ENCODE measurements around the gene ZNG1C. TPM values are rescaled to one million over a fixed set of nuclear protein-coding genes. Genes with fewer than 3 reads are reported as not detected.
A peak's percentile ranks its signal among the peaks of the same experiment; 100 is the strongest.
"Not testable (repeated sequence)": the region's sequence is repeated elsewhere in the genome, so short reads cannot be mapped to it uniquely, and the experiment has no call there.

ZNG1C gene
- total RNA-seq (2022) (34.7 and 46.2 TPM in 2 replicates), Bru-seq, nascent RNA (percentile 75 among the genes with signal in this experiment), BruChase-seq, experiment 1, labeled RNA remaining after a 6-hour chase (percentile 57 among the genes with signal in this experiment), BruChase-seq, experiment 2, labeled RNA remaining after a 2-hour chase (percentile 65 among the genes with signal in this experiment)
- long read RNA-seq, transcript CBWD3-206 (3 exons, 1,736 nt) = major isoform, 41 of 57 reads
- long read RNA-seq, partial matches to known transcripts = 2 of 57 reads
- long read RNA-seq, other reads (novel, unspliced or antisense) = 14 of 57 reads

GRCh38 chr9:68241683-68242082 is at the start of gene ZNG1C:
Gene ZNG1C (plus strand): TSS chr9:68241983. CDS start chr9:68242032, 49 bp downstream.
- BruUV-seq (replicated peaks); CTCF ChIA-PET; H3K4me3 Mint-ChIP-seq (ENCODE audit: low read depth, unreplicated experiment); intact Hi-C loops (cut with micrococcal nuclease; ENCODE audit: unreplicated experiment); H3K9me3 Mint-ChIP-seq (ENCODE audit: low read depth, unreplicated experiment); H3K27me3 Mint-ChIP-seq (ENCODE audit: unreplicated experiment); H3K27ac Mint-ChIP-seq (ENCODE audit: unreplicated experiment); DNase-seq; H3K4me1 Mint-ChIP-seq (ENCODE audit: low read depth, unreplicated experiment); H3K36me3 Mint-ChIP-seq (ENCODE audit: insufficient read depth, unreplicated experiment): not testable (repeated sequence)

GRCh38 chr9:68242437-68242836 is 654 bp downstream of the ZNG1C start:
- not testable (repeated sequence) for H3K27ac Mint-ChIP-seq (ENCODE audit: unreplicated experiment); H3K27me3 Mint-ChIP-seq (ENCODE audit: unreplicated experiment)

GRCh38 chr9:68281041-68281440 is 39.3 kb downstream of the ZNG1C start:
- H3K27me3 Mint-ChIP-seq (ENCODE audit: unreplicated experiment); DNase-seq; H3K9me3 Mint-ChIP-seq (ENCODE audit: low read depth, unreplicated experiment); H3K4me1 Mint-ChIP-seq (ENCODE audit: low read depth, unreplicated experiment); H3K36me3 Mint-ChIP-seq (ENCODE audit: insufficient read depth, unreplicated experiment); H3K4me3 Mint-ChIP-seq (ENCODE audit: low read depth, unreplicated experiment); BruUV-seq (replicated peaks); intact Hi-C loops (cut with micrococcal nuclease; ENCODE audit: unreplicated experiment); H3K27ac Mint-ChIP-seq (ENCODE audit: unreplicated experiment); CTCF ChIA-PET: not testable (repeated sequence)

More at GRCh38 chr9:68242437-68242836, 654 bp downstream of the ZNG1C start:
- DNase-seq; BruUV-seq (replicated peaks); H3K4me3 Mint-ChIP-seq (ENCODE audit: low read depth, unreplicated experiment); intact Hi-C loops (cut with micrococcal nuclease; ENCODE audit: unreplicated experiment); H3K4me1 Mint-ChIP-seq (ENCODE audit: low read depth, unreplicated experiment); CTCF ChIA-PET; H3K36me3 Mint-ChIP-seq (ENCODE audit: insufficient read depth, unreplicated experiment); H3K9me3 Mint-ChIP-seq (ENCODE audit: low read depth, unreplicated experiment): not testable (repeated sequence)

- H3K27ac Mint-ChIP-seq (ENCODE audit: unreplicated experiment); CTCF ChIA-PET; BruUV-seq (replicated peaks); H3K27me3 Mint-ChIP-seq (ENCODE audit: unreplicated experiment); H3K4me3 Mint-ChIP-seq (ENCODE audit: low read depth, unreplicated experiment); H3K36me3 Mint-ChIP-seq (ENCODE audit: insufficient read depth, unreplicated experiment); H3K9me3 Mint-ChIP-seq (ENCODE audit: low read depth, unreplicated experiment); intact Hi-C loops (cut with micrococcal nuclease; ENCODE audit: unreplicated experiment); DNase-seq; H3K4me1 Mint-ChIP-seq (ENCODE audit: low read depth, unreplicated experiment): not testable (repeated sequence)
These were observed 60.8 kb downstream of the ZNG1C start, which contains the start of gene FOXD4L3 for GRCh38 chr9:68302567-68302966. Gene FOXD4L3 (plus strand): TSS chr9:68302867. CDS start chr9:68302952, 85 bp downstream.

- H3K9me3 Mint-ChIP-seq (ENCODE audit: low read depth, unreplicated experiment); CTCF ChIA-PET; H3K4me1 Mint-ChIP-seq (ENCODE audit: low read depth, unreplicated experiment); H3K36me3 Mint-ChIP-seq (ENCODE audit: insufficient read depth, unreplicated experiment); H3K27ac Mint-ChIP-seq (ENCODE audit: unreplicated experiment); H3K27me3 Mint-ChIP-seq (ENCODE audit: unreplicated experiment); DNase-seq; BruUV-seq (replicated peaks); intact Hi-C loops (cut with micrococcal nuclease; ENCODE audit: unreplicated experiment); H3K4me3 Mint-ChIP-seq (ENCODE audit: low read depth, unreplicated experiment): not testable (repeated sequence)
These were observed 62.0 kb downstream of the ZNG1C start for GRCh38 chr9:68303771-68304170.

GRCh38 chr9:68304212-68304611 is 62.4 kb downstream of the ZNG1C start:
- H3K27me3 Mint-ChIP-seq (ENCODE audit: unreplicated experiment); H3K4me3 Mint-ChIP-seq (ENCODE audit: low read depth, unreplicated experiment); CTCF ChIA-PET; H3K27ac Mint-ChIP-seq (ENCODE audit: unreplicated experiment); H3K9me3 Mint-ChIP-seq (ENCODE audit: low read depth, unreplicated experiment); H3K4me1 Mint-ChIP-seq (ENCODE audit: low read depth, unreplicated experiment); BruUV-seq (replicated peaks); H3K36me3 Mint-ChIP-seq (ENCODE audit: insufficient read depth, unreplicated experiment); DNase-seq; intact Hi-C loops (cut with micrococcal nuclease; ENCODE audit: unreplicated experiment): not testable (repeated sequence)

- intact Hi-C loops (cut with micrococcal nuclease; ENCODE audit: unreplicated experiment); H3K4me1 Mint-ChIP-seq (ENCODE audit: low read depth, unreplicated experiment): not testable (repeated sequence)
These were observed 63.0 kb downstream of the ZNG1C start for GRCh38 chr9:68304777-68305176.

GRCh38 chr9:68305680-68306285 is 64.0 kb downstream of the ZNG1C start:
- H3K4me3 Mint-ChIP-seq (ENCODE audit: low read depth, unreplicated experiment); H3K4me1 Mint-ChIP-seq (ENCODE audit: low read depth, unreplicated experiment); CTCF ChIA-PET; H3K27me3 Mint-ChIP-seq (ENCODE audit: unreplicated experiment); DNase-seq; H3K9me3 Mint-ChIP-seq (ENCODE audit: low read depth, unreplicated experiment); H3K36me3 Mint-ChIP-seq (ENCODE audit: insufficient read depth, unreplicated experiment); H3K27ac Mint-ChIP-seq (ENCODE audit: unreplicated experiment); BruUV-seq (replicated peaks); intact Hi-C loops (cut with micrococcal nuclease; ENCODE audit: unreplicated experiment): not testable (repeated sequence)

More at GRCh38 chr9:68304777-68305176, 63.0 kb downstream of the ZNG1C start:
- H3K4me3 Mint-ChIP-seq (ENCODE audit: low read depth, unreplicated experiment); H3K36me3 Mint-ChIP-seq (ENCODE audit: insufficient read depth, unreplicated experiment); H3K9me3 Mint-ChIP-seq (ENCODE audit: low read depth, unreplicated experiment); H3K27ac Mint-ChIP-seq (ENCODE audit: unreplicated experiment); BruUV-seq (replicated peaks); DNase-seq; CTCF ChIA-PET; H3K27me3 Mint-ChIP-seq (ENCODE audit: unreplicated experiment): not testable (repeated sequence)

- H3K9me3 Mint-ChIP-seq (ENCODE audit: low read depth, unreplicated experiment); H3K27me3 Mint-ChIP-seq (ENCODE audit: unreplicated experiment); H3K4me3 Mint-ChIP-seq (ENCODE audit: low read depth, unreplicated experiment); H3K4me1 Mint-ChIP-seq (ENCODE audit: low read depth, unreplicated experiment); CTCF ChIA-PET; BruUV-seq (replicated peaks); intact Hi-C loops (cut with micrococcal nuclease; ENCODE audit: unreplicated experiment); H3K36me3 Mint-ChIP-seq (ENCODE audit: insufficient read depth, unreplicated experiment); DNase-seq; H3K27ac Mint-ChIP-seq (ENCODE audit: unreplicated experiment): not testable (repeated sequence)
These were observed 64.7 kb downstream of the ZNG1C start for GRCh38 chr9:68306391-68306964.

- DNase-seq; intact Hi-C loops (cut with micrococcal nuclease; ENCODE audit: unreplicated experiment); H3K36me3 Mint-ChIP-seq (ENCODE audit: insufficient read depth, unreplicated experiment); CTCF ChIA-PET; H3K9me3 Mint-ChIP-seq (ENCODE audit: low read depth, unreplicated experiment); H3K4me1 Mint-ChIP-seq (ENCODE audit: low read depth, unreplicated experiment); H3K27me3 Mint-ChIP-seq (ENCODE audit: unreplicated experiment); BruUV-seq (replicated peaks); H3K27ac Mint-ChIP-seq (ENCODE audit: unreplicated experiment); H3K4me3 Mint-ChIP-seq (ENCODE audit: low read depth, unreplicated experiment): not testable (repeated sequence)
These were observed 65.3 kb downstream of the ZNG1C start for GRCh38 chr9:68307127-68307526.
